K562 treated with DMSO at 1 percent for 4 hours (cell line): ENCODE data around the gene PDP2. TPM values are rescaled to one million over a fixed set of nuclear protein-coding genes. Genes with fewer than 3 reads are reported as not detected.

Source experiments
- total RNA-seq: library from RNA; unstranded; fragments of 300-600 nt; gene quantifications from 2 replicates; pipeline ENCODE4 v1.2.3, GENCODE V29; 2022; ENCODE audit not compliant: insufficient read depth

PDP2 gene
- 3.9 and 7.4 TPM in 2 replicates for total RNA-seq

GRCh38 chr16:66880288-66881013 lies at the start of gene PDP2:
Gene PDP2, plus strand, starts transcription at chr16:66880515. Its CDS starts 3,770 bp downstream, at chr16:66884285.

GRCh38 chr16:66844342-66845079 lies 35.8 kb upstream of the PDP2 start, which contains the start of gene CA7:
Gene CA7, plus strand, starts transcription at chr16:66844414. Its CDS starts 74 bp downstream, at chr16:66844488.

GRCh38 chr16:66918803-66919568 lies 38.7 kb downstream of the PDP2 start, which contains the start of gene CDH16:
Gene CDH16, minus strand, starts transcription at chr16:66918885. Its CDS starts 820 bp downstream, at chr16:66918065.

GRCh38 chr16:66925322-66925840 lies 45.1 kb downstream of the PDP2 start, which contains the start of gene RRAD:
Gene RRAD, minus strand, starts transcription at chr16:66925535. Its CDS starts 356 bp downstream, at chr16:66925179.

GRCh38 chr16:66934138-66934838 lies 54.0 kb downstream of the PDP2 start, which contains the start of gene CIAO2B:
Gene CIAO2B, minus strand, starts transcription at chr16:66934402. Its CDS starts 38 bp downstream, at chr16:66934364.

GRCh38 chr16:66935314-66936011 lies 55.1 kb downstream of the PDP2 start, which contains the start of gene CES2:
Gene CES2, plus strand, starts transcription at chr16:66935516. Its CDS starts 120 bp downstream, at chr16:66935636.

Other genes starting within 250 kb of the PDP2 start
- gene CMTM4, start 183.8 kb upstream of the PDP2 start, total RNA-seq, result 17.1 and 21.0 TPM in 2 replicates
- gene DYNC1LI2, start 128.9 kb upstream of the PDP2 start, total RNA-seq, result 31.9 and 35.6 TPM in 2 replicates
- gene TERB1, start 78.9 kb upstream of the PDP2 start, total RNA-seq, result not detected in 2 replicates
- 62.5 and 65.2 TPM in 2 replicates for gene NAE1, start 49.5 kb upstream of the PDP2 start, total RNA-seq
- not detected in 2 replicates for gene CA7, start 36.1 kb upstream of the PDP2 start, total RNA-seq
- gene CDH16, start 38.4 kb downstream of the PDP2 start, total RNA-seq, result not detected in 2 replicates
- gene RRAD, start 45.0 kb downstream of the PDP2 start, total RNA-seq, result 2.4 and 5.3 TPM in 2 replicates
- gene CIAO2B, start 53.9 kb downstream of the PDP2 start, total RNA-seq, result 224 and 237 TPM in 2 replicates
- 22.1 TPM in 2 replicates for gene CES2, start 55.0 kb downstream of the PDP2 start, total RNA-seq
- 0.93 TPM in 1 of 2 replicates, not detected in the other for gene CES3, start 80.8 kb downstream of the PDP2 start, total RNA-seq
- not detected in 2 replicates for gene CES4A, start 108.1 kb downstream of the PDP2 start, total RNA-seq
- gene CBFB, start 148.6 kb downstream of the PDP2 start, total RNA-seq, result 34.7 and 44.2 TPM in 2 replicates
- gene PHAF1, start 229.4 kb downstream of the PDP2 start, total RNA-seq, result 9.2 and 13.9 TPM in 2 replicates